IPS-18c (cell line): Measurements from ENCODE around the gene SMURF1.
"Not testable (repeated sequence)": the region's sequence is repeated elsewhere in the genome, so short reads cannot be mapped to it uniquely, and the experiment has no call there.

Experiments used
- H3K4me3 ChIP-seq: 2 replicates; pipeline ENCODE4 v1.7.0; 2013; ENCODE audit warnings: low read depth, mild to moderate bottlenecking, low read length, moderate library complexity; ENCODE audit not compliant: insufficient read depth
- H3K9me3 ChIP-seq: one replicate; pipeline ENCODE4 v1.6.1; 2013; ENCODE audit warnings: mild to moderate bottlenecking, low read length, moderate library complexity; ENCODE audit not compliant: control insufficient read depth, insufficient read depth

SMURF1 gene

DNA sequence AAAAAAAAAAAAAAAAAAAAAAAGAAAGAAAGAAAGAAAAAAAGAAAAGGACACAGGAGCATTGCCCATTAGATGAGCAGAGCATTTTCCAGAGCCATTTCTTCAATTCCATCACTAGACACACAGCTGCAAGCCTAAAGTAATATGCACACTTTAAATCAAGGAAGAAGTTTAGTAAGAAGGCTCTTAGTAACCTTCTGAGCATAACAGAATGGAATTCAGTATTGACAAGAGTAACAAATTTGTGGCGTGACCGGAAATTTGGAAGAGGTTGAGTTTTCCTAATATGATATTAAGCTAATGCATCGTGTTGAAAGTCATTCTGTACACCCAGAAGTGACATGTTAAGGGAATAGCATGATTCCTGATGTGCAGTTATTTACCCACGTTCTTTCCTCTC lies 35.3 kb downstream of the SMURF1 start:
- no peak overlapping the region for H3K4me3 ChIP-seq
- H3K9me3 ChIP-seq: no peaks in the 10 kb centered on the region

DNA sequence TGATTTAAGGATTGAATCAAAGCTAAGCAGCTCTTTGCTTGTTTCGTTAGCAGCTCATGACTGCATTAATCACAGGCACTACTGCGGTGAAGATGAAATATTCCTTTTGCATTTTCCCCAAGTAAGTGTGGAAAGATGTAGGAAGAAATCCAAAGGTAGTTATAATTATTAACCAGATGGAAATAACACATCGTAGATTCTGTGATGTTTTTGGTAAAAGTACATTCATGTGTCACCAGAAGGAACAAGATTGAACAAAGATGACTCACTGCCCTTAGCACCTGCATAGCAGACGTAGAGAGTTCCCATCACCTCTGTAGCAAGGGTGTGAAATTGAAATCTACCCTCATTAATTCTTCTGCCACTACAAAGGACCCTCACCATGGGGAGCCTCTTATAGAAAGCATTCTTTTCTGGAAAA lies 37.1 kb downstream of the SMURF1 start:
- Histone ChIP-seq H3K9me3 (no peaks in the 10 kb centered on the region), H3K4me3 (no peak overlapping the region)

DNA sequence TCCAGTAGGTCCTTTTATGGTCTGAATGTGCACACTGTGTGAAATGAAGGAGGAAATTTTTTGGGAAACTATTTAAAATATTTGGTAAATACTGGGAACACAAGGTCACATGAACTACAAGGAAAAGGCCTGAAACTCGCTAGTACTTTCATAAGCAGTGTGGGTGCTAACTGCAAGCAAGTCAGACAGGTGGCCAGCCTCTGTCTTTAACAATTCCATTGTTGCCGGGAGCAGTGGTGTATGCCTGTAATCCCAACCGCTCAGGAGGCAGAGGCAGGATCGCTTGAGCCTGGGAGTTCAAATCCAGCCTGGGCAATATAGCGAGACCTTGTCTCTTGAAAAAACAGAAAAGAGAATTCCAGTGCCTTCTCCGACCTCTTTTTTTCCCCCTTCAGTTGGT lies 37.5 kb downstream of the SMURF1 start:
- H3K4me3 ChIP-seq: no peak overlapping the region
- H3K9me3 ChIP-seq: no peaks in the 10 kb centered on the region

DNA sequence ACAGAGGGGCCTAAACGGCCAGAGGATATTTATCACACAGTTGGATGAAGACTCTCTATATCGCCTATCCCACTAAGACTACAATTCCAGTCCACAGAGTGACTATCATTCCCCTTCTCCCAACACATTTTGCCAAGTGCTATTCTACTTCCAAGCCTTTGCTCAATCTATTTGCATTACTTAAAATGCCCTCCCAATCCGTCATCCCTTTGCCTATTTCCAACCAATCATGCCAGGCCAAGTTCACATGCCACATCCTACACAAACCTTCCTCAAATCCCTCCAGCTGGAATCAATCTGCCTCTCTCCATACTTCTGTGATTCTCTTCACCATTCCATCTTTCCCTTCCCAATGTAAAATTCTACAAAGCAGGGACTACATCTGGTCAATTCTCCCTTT lies 38.2 kb downstream of the SMURF1 start:
- Histone ChIP-seq H3K4me3 (no peak overlapping the region), H3K9me3 (no peaks in the 10 kb centered on the region)

DNA sequence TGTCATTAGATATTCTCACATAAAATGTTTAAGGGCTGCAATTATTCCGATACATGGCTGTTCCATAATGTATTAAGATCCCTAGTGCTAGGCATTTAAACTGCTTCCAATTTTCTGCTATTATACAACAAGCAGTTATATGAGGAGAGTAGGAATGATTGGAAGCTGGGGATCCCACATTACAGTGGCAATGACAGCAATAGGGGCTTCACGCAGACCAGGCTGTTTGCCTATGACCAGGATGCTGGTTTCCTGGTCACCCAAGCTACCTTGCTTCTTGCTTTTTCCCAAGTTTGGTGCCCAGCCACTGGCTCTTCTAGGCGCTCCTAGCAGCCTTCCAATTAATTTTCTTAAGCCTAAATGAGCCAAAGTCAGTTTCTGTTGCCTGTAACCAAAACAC lies 39.3 kb downstream of the SMURF1 start:
- Histone ChIP-seq H3K9me3 (no peaks in the 10 kb centered on the region), H3K4me3 (no peak overlapping the region)

DNA sequence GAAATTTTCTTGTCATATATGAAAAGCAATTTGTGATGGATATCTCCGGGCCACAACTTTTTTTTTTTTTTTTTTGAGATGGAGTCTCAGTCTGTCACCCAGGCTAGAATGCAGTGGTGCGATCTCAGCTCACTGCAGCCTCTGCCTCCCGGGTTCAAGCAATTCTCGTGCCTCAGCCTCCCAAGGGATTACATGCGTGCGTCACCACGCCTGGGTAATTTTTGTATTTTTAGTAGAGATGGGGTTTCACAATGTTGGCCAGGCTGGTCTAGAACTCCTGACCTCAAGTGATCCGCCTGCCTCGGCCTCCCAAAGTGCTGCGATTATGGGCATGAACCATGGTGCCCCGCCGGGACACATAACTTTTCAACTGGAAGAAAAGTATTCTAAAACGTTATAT lies 40.1 kb downstream of the SMURF1 start:
- H3K9me3 ChIP-seq, H3K4me3 ChIP-seq: not testable (repeated sequence)

DNA sequence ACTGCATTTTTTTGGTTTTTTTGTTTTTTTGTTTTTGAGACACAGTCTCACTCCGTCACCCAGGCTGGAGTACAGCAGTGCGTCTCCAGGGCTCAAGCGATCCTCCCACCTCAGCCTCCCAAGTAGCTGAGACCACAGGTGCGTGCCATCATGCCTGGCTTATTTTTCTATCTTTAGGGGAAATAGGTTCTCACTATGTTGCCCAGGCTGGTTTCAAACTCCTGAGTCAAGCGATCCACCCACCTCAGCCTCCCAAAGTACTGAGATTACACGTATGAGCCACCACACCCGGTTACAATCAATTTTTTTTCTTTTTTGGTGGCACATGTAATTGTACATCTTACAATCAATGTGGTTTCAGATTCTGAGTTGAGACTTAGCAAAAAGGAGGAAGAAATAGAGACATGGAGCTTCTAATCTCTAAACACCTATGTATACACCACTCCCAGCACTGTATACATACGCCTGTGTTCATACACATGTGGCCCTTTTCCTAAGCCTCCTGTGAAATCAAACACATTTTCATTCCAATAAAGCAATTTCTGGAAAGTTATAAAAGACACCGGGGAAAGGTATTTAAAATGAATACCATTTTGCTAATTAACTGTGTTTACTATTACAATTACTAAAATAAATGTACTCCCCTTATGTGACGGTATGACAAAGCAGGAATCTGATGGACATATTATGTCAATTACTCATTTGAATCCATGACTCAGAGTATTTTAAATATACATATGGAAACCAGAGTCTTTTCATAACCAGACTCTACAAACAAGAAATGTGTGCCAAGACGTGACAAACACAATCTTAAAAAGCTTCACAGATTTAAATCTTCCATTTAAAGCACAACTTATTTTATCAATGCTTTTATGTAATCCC lies 40.9 kb downstream of the SMURF1 start:
- H3K4me3 ChIP-seq: no peak overlapping the region
- H3K9me3 ChIP-seq: no peaks in the 10 kb centered on the region

DNA sequence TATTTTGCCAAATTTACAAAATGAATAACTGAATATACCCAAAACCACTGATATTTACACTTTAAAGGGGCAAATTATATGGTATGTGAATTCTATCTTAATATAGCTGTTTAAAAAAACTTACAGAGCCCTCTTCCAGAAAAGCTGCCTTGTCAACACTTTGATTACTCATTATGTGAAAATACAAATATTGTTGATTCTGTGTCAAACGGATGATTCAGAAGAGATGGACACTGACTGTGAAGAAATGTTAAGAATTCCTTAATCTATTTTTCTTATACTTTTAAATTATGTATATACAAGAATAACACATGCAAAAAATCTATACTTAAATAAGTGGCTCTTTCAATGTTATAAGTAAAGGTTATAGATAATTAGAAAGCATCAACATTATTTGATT lies 41.5 kb downstream of the SMURF1 start:
- Histone ChIP-seq H3K4me3 (no peak overlapping the region), H3K9me3 (no peaks in the 10 kb centered on the region)

DNA sequence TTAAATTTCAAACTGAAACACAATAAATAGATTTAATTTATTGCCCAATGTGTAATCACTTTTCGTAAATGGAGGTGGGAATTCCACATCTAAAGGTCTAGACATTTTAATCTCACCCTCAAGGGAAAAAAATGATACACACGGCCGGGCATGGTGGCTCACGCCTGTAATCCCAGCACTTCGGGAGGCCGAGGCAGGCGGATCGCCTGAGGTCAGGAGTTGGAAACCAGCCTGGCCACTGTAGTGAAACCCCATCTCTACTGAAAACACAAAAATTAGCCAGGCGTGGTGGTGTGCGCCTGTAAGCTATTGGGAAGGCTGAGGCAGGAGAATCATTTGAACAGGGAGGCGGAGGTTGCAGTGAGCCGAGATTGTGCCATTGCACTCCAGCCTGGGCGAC lies 42.4 kb downstream of the SMURF1 start:
- not testable (repeated sequence) for H3K9me3 ChIP-seq, H3K4me3 ChIP-seq

DNA sequence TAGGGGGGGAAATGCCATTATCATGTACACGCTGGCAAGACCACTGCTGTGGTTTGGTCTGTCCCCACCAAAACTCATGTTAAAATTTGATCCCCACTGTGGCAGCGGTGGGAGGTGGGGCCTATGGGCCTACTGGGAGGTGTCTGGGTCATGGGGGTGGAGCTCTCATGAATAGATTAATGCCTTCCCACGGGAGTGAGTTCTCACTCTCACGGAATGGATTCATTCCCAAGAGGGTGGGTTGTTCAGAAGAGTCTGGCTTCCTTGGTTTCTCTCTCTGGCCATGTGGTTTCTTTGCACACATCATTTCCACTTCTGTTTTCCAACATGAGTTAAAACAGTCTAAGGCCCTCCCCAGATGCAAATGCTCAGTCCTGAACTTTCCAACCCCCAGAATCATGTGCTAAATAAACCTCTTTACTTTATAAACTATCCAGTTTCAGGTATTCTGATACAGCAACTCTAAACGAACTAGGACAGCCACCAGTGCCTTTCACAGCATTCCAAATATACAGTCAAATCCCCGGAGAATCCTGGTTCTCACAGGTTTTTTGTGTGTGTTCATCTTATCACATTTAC lies 44.3 kb downstream of the SMURF1 start:
- H3K4me3 ChIP-seq: no peak overlapping the region

DNA sequence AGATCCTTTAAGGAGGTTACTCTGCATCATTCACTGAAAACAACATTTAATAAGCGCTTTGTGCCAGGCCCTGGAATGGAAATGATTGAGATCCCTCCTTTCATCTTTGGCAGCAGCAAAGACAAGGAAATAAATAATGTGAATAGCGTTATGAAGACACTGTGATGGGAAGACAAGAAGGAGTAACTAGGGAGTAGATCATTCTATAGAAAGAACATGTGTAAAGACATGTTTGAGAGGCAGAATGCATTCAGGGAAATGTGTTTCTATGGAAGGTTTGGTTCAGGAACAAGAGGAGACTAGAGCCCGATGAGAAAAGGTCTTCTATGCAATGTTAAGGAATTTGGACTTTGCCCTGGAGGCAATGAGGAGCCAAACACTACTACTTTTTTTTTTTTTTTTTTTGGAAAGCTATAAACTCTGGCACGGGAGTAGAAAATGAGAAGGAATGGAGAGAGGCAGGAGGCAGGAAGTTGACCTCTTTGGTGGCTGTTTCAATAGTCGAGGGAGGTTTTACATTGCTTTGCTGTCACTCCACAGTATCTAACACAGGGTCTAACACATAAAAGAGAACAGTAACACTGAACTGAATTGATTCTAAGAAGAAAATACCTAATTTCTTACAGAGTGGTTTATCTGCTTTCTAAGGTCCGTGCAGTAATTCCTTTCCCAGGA lies 44.9 kb downstream of the SMURF1 start:
- H3K4me3 ChIP-seq: no peak overlapping the region
- H3K9me3 ChIP-seq: no peaks in the 10 kb centered on the region

More for the DNA sequence above, 44.3 kb downstream of the SMURF1 start:
- H3K9me3 ChIP-seq: no peaks in the 10 kb centered on the region

DNA sequence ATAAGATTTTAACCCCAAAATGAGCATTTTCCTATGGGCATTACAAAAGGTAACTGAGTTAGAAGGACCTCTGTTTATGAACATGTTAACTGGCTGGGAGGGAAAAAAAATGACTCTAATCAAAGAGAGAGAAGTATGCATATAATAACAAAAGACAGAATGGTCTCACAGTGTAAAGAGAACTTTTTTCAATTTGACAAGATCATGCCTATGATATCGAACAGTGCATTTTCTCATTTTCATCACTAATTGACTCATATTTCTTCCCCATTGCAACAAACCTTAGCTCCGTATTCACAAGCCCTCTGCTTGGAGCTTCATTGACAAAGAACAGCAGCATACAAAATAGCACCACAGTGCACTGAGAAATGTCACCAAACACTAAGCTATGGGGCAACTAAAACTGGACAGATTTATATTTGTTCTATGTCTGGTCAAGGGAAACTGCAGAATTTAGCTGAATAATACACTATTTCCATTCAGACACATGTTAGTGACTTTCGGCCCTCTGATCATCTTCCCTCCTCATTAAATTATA lies 45.6 kb downstream of the SMURF1 start:
- no peak overlapping the region for H3K4me3 ChIP-seq
- H3K9me3 ChIP-seq: no peaks in the 10 kb centered on the region

DNA sequence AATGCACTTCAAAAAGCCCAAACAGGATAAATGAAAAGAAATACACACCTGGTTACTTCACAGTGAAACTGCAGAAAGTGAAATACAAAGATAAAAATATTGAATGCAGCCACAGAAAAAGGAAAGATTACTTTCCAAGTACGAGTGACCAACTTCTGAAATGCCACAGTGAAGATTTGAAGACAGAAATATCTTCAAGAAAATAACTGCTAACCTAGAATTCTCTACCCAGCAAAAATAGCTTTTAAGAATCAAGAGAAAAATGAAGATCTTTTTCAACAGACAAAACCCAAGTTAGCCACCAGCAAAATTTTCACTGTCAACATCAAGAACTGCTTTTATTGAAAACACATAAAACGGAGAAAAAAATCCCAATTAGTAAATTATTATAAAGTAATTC lies 46.2 kb downstream of the SMURF1 start:
- Histone ChIP-seq H3K9me3 (no peaks in the 10 kb centered on the region), H3K4me3 (no peak overlapping the region)

DNA sequence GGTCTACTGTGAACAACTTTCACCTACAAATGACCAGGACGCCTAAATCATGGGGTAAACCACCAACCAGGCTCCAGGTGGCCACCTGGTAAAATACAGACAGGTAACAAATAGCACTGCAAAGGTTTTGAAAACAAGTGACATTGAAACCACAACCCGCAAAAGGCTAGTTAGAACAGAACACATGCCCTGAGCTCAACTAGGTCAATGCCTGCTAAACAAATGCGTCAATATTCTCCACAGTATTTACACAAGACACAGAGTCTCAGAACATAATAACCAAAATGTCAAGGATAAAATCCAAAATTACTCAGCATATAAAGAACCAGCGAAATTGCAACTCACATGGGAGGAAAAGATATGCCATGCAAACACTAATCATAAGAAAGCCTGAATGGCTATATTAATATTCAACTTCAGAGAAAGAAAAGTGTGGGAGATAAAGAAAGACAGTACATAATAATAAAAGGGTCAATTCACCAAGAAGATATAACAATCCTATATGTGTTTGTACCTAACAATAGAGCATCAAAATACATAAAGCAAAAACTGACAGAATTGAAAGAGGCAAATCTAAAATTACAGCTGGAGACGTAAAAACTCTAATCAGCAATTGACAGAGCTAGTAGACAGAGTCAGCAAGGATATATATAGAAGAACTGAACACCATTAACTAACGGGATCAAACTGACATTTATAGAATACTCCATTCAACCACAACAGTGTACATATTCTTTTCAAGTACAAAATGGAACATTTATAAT lies 47.6 kb downstream of the SMURF1 start:
- no peak overlapping the region for H3K4me3 ChIP-seq
- no peaks in the 10 kb centered on the region for H3K9me3 ChIP-seq

DNA sequence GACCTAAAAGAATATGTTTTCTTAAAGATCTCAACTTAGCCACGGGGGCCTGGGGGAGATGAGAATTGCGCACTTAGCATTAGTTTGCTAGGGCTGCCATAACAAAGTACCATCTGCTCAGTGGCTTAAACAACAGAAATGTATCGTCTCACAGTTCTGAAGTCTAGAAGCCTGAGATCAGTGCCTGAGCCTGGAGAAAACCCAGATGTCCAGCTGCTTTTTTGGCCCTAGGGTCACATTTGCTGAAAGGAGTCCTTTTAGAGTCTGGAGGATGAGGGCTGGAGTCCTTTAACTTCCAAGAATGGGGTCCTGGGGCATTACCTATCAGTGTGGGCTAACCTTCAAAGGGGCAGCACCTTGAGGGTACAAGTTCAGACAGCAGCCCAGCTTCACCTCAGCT lies 48.2 kb downstream of the SMURF1 start:
- no peaks in the 10 kb centered on the region for H3K9me3 ChIP-seq
- no peak overlapping the region for H3K4me3 ChIP-seq

DNA sequence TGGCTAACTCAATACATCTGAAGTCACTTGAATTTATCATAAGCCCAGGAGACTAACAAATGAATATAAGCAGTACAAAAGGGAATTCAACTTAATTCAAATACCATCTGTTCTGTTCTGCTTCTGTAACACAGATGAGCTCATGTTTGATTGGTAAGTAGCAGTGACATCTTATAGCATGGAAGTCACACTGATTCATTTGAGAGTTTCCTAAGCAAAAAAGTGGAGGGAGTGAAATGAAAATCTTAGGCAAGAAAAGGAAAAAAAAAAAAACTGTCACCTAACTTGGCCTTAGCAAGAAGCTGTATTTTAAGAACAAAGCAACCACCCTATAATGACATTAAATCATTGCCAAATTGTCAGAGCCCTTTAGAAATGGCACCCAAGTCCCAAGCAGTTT lies 49.5 kb downstream of the SMURF1 start:
- no peak overlapping the region for H3K4me3 ChIP-seq
- no peaks in the 10 kb centered on the region for H3K9me3 ChIP-seq

DNA sequence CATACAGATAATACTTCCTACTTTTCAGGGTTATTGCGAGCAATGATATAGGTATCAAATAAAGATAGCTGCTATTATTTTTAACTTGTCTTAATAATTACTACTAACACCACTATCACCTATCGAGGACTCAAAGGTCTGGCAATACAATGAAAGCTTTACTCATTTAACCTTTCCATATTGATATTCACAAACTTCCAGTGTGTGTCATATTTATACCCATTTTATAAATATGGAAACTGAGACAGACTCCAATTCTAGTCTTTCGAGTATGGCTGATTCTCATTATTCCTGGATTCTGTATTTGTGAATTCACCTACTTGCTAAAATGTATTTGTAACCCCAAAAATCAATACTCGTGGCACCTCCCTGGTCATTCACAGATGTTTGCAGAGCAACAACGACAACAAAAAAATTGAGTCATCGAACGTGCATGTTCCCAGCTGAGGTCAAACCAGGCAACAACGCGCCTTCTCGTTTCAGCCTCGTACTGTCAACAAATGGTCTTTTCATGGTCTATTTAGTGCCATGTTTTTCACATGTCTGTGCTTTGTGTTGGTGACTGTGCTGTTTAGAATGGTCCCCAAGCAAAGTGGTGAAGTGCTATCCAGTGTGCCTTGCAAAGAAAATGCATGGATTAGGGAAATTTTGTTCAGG lies 51.7 kb downstream of the SMURF1 start:
- Histone ChIP-seq H3K4me3 (no peak overlapping the region), H3K9me3 (no peaks in the 10 kb centered on the region)
